CD4-positive, alpha-beta T cell treated with Interleukin-17A for 1 hour (primary cell): ENCODE results near the gene OR5K3.
A peak's percentile ranks its signal among the peaks of the same experiment; 100 is the strongest.
"Not testable (repeated sequence)": the region's sequence is repeated elsewhere in the genome, so short reads cannot be mapped to it uniquely, and the experiment has no call there.

Experiments
- DNase-seq: peaks from one replicate; pipeline ENCODE4 v3.0.0-alpha.2; 2020

The OR5K3 gene

GRCh38 chr3:98390366-98390765 is at the start of gene OR5K3:
Gene OR5K3 (plus strand): TSS chr3:98390666. CDS start chr3:98390666, 0 bp downstream.
- DNase-seq: no peak

- DNase-seq: no peak
These were observed 48.7 kb upstream of the OR5K3 start for GRCh38 chr3:98341758-98342157.

GRCh38 chr3:98343647-98344507 is 46.6 kb upstream of the OR5K3 start:
- peak; percentile 51 for DNase-seq

GRCh38 chr3:98350082-98350481 is 40.4 kb upstream of the OR5K3 start:
- DNase-seq: no peak

GRCh38 chr3:98353554-98353953 is 36.9 kb upstream of the OR5K3 start, which contains the start of gene OR5K4:
Gene OR5K4 (plus strand): TSS chr3:98353854. CDS start chr3:98353854, 0 bp downstream.
- no peak for DNase-seq

- DNase-seq: no peak
These were observed 31.2 kb upstream of the OR5K3 start for GRCh38 chr3:98359250-98359649.

GRCh38 chr3:98359993-98360675 is 30.3 kb upstream of the OR5K3 start:
- DNase-seq: no peak

GRCh38 chr3:98360681-98361080 is 29.8 kb upstream of the OR5K3 start:
- DNase-seq: no peak

GRCh38 chr3:98361289-98361688 is 29.2 kb upstream of the OR5K3 start:
- no peak for DNase-seq

- no peak for DNase-seq
These were observed 22.8 kb upstream of the OR5K3 start for GRCh38 chr3:98367464-98368246.

- no peak for DNase-seq
These were observed 19.3 kb upstream of the OR5K3 start for GRCh38 chr3:98371186-98371585.

- DNase-seq: no peak
These were observed 18.6 kb upstream of the OR5K3 start for GRCh38 chr3:98371853-98372252.

GRCh38 chr3:98372445-98372844 is 18.0 kb upstream of the OR5K3 start:
- DNase-seq: no peak

GRCh38 chr3:98376631-98377030 is 13.8 kb upstream of the OR5K3 start:
- no peak for DNase-seq

GRCh38 chr3:98388147-98388546 is 2.3 kb upstream of the OR5K3 start:
- DNase-seq: no peak

GRCh38 chr3:98395101-98395500 is 4.6 kb downstream of the OR5K3 start:
- no peak for DNase-seq

- DNase-seq: not testable (repeated sequence)
These were observed 6.0 kb downstream of the OR5K3 start for GRCh38 chr3:98396482-98396881.

- DNase-seq: no peak
These were observed 8.0 kb downstream of the OR5K3 start for GRCh38 chr3:98398513-98398912.

- no peak for DNase-seq
These were observed 12.0 kb downstream of the OR5K3 start for GRCh38 chr3:98402507-98402906.

GRCh38 chr3:98404010-98404409 is 13.5 kb downstream of the OR5K3 start:
- no peak for DNase-seq

GRCh38 chr3:98406034-98406433 is 15.6 kb downstream of the OR5K3 start:
- DNase-seq: no peak

- no peak for DNase-seq
These were observed 42.1 kb downstream of the OR5K3 start for GRCh38 chr3:98432575-98432974.

GRCh38 chr3:98433764-98434163 is 43.3 kb downstream of the OR5K3 start:
- DNase-seq: no peak
